ENCODE results near the gene SHROOM3. TPM values are rescaled to one million over a fixed set of nuclear protein-coding genes. Genes with fewer than 3 reads are reported as not detected.

SHROOM3 gene
- total and polyA plus RNA-seq, 2 donors (not counting 1 experiment from before 2014, with no cell fraction given), result 0.91 to 1.5 TPM

DNA sequence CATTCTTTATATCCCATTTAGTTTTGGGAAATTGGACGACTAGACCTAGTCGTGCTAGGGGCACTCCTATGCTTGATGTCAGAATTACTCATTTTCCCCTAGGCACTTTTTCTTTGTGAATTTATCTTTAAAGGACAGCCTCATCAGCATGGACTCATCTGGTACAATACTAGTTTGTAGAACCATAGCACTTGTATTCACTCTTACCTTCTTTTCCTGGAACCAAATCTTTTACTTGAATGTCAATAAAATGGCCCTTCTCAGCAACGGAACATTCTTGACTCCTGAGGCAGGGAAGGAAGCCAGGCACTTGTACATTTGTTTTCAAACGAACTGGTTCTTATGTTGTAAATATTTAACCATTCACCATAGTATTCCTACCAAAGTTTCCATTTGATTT is 187.1 kb downstream of the SHROOM3 start:
- H3K9me3 ChIP-seq (ENCODE audit: control extremely low read depth in 1 of 3, control insufficient read depth in 2 of 3, insufficient read depth in 1 of 3, low read length in 2 of 3), result no peaks in the 10 kb centered on the region
- CTCF ChIA-PET, result no interaction called here
- WGBS (ENCODE audit: insufficient coverage), result 90% methylated on average over 2 of the region's 4 CpGs
- Mint-ChIP-seq H3K27me3 (peaks cover 14% of the 10 kb centered on the region), H3K27ac (no peak overlapping the region), H3K4me1 (no peaks in the 10 kb centered on the region), H3K4me3 (no peak overlapping the region), H3K9me3 (ENCODE audit: insufficient read depth) (no peaks in the 10 kb centered on the region)
- no peak overlapping the region for H3K4me2 ChIP-seq (replicated peaks; ENCODE audit: low read depth, low read length, poor library complexity, severe bottlenecking)
- no peaks in the 10 kb centered on the region for H3K36me3 ChIP-seq (replicated peaks in 1 of 2; ENCODE audit: control extremely low read depth in 1 of 2, control insufficient read depth in 1 of 2, extremely low read depth in 1 of 2, insufficient read depth in 2 of 2, low read length in 1 of 2)
- no peak overlapping the region for H3K9ac ChIP-seq (ENCODE audit: low read length)
- no peak overlapping the region for H2AFZ ChIP-seq (ENCODE audit: insufficient read depth, low read depth, low read length, poor library complexity, severe bottlenecking)
- peaks cover 0 to 3% (median 1%) of the 10 kb centered on the region in 4 experiments for H3K27me3 ChIP-seq (replicated peaks in 1 of 4; ENCODE audit: control extremely low read depth in 1 of 4, control insufficient read depth in 3 of 4, insufficient read depth in 4 of 4, low read length in 3 of 4)
- intact Hi-C loops (cut with micrococcal nuclease), result no loop called here
- H3K27ac ChIP-seq (ENCODE audit: low read length in 2 of 2), result no peak overlapping the region
- H3K79me2 ChIP-seq (ENCODE audit: control insufficient read depth, insufficient read depth, low read length), result no peaks in the 10 kb centered on the region
- H4K20me1 ChIP-seq (ENCODE audit: control insufficient read depth, insufficient read depth, low read length, poor library complexity, severe bottlenecking), result no peaks in the 10 kb centered on the region
- POLR2A ChIA-PET, result no interaction called here
- no peaks in the 10 kb centered on the region for H3K4me1 ChIP-seq (ENCODE audit: control insufficient read depth in 2 of 2, insufficient read depth in 2 of 2, low read length in 2 of 2)
- TF ChIP-seq EZH2 (IDR thresholded peaks at IDR 0.05; ENCODE audit: borderline replicate concordance, insufficient read depth, low read depth, low read length, poor library complexity, severe bottlenecking), result no peak
- ATAC-seq (ENCODE audit: low read depth) (no peak), DNase-seq (no peak)
- no peak overlapping the region for H3K4me3 ChIP-seq (ENCODE audit: control extremely low read depth in 1 of 5, extremely low read depth in 1 of 5, insufficient read depth in 1 of 5, low read depth in 2 of 5, low read length in 4 of 5)

DNA sequence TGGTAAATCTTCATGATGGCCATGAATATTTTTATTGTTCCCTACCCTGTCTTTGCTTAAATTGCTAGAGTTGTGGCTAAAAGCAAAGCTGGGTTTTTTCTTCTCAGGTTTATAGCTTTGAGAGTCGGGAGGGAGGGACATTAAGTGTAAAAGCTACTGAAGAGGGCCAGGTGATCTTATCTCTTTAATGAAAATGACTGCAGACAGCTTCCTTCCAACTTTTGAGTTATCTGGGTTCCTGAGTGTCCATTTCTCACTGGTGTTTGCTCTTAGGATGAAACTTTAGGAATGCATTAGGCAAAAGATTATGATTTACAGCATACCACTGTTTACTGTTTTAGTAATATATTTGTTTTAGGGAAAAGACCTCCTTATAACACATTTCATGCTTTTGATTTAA is 187.7 kb downstream of the SHROOM3 start:
- H3K4me1 ChIP-seq (ENCODE audit: control insufficient read depth in 2 of 2, insufficient read depth in 2 of 2, low read length in 2 of 2), result no peaks in the 10 kb centered on the region
- 100% methylated on average over 1 of the region's 1 CpG for WGBS (ENCODE audit: insufficient coverage)
- TF ChIP-seq EZH2 (IDR thresholded peaks at IDR 0.05; ENCODE audit: borderline replicate concordance, insufficient read depth, low read depth, low read length, poor library complexity, severe bottlenecking), result no peak
- TF ChIP-seq, protein P1, sequence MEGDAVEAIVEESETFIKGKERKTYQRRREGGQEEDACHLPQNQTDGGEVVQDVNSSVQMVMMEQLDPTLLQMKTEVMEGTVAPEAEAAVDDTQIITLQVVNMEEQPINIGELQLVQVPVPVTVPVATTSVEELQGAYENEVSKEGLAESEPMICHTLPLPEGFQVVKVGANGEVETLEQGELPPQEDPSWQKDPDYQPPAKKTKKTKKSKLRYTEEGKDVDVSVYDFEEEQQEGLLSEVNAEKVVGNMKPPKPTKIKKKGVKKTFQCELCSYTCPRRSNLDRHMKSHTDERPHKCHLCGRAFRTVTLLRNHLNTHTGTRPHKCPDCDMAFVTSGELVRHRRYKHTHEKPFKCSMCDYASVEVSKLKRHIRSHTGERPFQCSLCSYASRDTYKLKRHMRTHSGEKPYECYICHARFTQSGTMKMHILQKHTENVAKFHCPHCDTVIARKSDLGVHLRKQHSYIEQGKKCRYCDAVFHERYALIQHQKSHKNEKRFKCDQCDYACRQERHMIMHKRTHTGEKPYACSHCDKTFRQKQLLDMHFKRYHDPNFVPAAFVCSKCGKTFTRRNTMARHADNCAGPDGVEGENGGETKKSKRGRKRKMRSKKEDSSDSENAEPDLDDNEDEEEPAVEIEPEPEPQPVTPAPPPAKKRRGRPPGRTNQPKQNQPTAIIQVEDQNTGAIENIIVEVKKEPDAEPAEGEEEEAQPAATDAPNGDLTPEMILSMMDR (IDR thresholded peaks at IDR 0.05), result no peak
- H3K79me2 ChIP-seq (ENCODE audit: control insufficient read depth, insufficient read depth, low read length), result no peaks in the 10 kb centered on the region
- H4K20me1 ChIP-seq (ENCODE audit: control insufficient read depth, insufficient read depth, low read length, poor library complexity, severe bottlenecking), result no peaks in the 10 kb centered on the region
- no peak overlapping the region for H3K27ac ChIP-seq (ENCODE audit: low read length in 2 of 2)
- intact Hi-C loops (cut with micrococcal nuclease), result no loop called here
- Mint-ChIP-seq H3K4me1 (no peaks in the 10 kb centered on the region), H3K4me3 (no peak overlapping the region), H3K27me3 (peaks cover 14% of the 10 kb centered on the region), H3K9me3 (ENCODE audit: insufficient read depth) (no peaks in the 10 kb centered on the region), H3K27ac (no peak overlapping the region)
- ATAC-seq (ENCODE audit: low read depth) (no peak), DNase-seq (no peak)
- peaks cover 0 to 3% (median 1%) of the 10 kb centered on the region in 4 experiments for H3K27me3 ChIP-seq (replicated peaks in 1 of 4; ENCODE audit: control extremely low read depth in 1 of 4, control insufficient read depth in 3 of 4, insufficient read depth in 4 of 4, low read length in 3 of 4)
- H3K36me3 ChIP-seq (replicated peaks in 1 of 2; ENCODE audit: control extremely low read depth in 1 of 2, control insufficient read depth in 1 of 2, extremely low read depth in 1 of 2, insufficient read depth in 2 of 2, low read length in 1 of 2), result no peaks in the 10 kb centered on the region
- no peak overlapping the region for H3K4me2 ChIP-seq (replicated peaks; ENCODE audit: low read depth, low read length, poor library complexity, severe bottlenecking)
- H2AFZ ChIP-seq (ENCODE audit: insufficient read depth, low read depth, low read length, poor library complexity, severe bottlenecking), result no peak overlapping the region
- H3K9ac ChIP-seq (ENCODE audit: low read length), result no peak overlapping the region
- H3K4me3 ChIP-seq (ENCODE audit: control extremely low read depth in 1 of 5, extremely low read depth in 1 of 5, insufficient read depth in 1 of 5, low read depth in 2 of 5, low read length in 4 of 5), result no peak overlapping the region
- ChIA-PET CTCF (no interaction called here), POLR2A (no interaction called here)
- no peaks in the 10 kb centered on the region for H3K9me3 ChIP-seq (ENCODE audit: control extremely low read depth in 1 of 3, control insufficient read depth in 2 of 3, insufficient read depth in 1 of 3, low read length in 2 of 3)
